Measurements from ENCODE around the gene RFTN1.

The RFTN1 gene

GRCh38 chr3:16382845-16383244 lies 130.7 kb downstream of the RFTN1 start:
- Histone ChIP-seq H3K4me1 (no peaks in the 10 kb centered on the region), H3K36me3 (no peaks in the 10 kb centered on the region), H3K27me3 (no peaks in the 10 kb centered on the region), H3K9me3 (no peaks in the 10 kb centered on the region), H3K4me3 (ENCODE audit: low read depth, low read length) (no peak overlapping the region)
- TF ChIP-seq, protein P1, sequence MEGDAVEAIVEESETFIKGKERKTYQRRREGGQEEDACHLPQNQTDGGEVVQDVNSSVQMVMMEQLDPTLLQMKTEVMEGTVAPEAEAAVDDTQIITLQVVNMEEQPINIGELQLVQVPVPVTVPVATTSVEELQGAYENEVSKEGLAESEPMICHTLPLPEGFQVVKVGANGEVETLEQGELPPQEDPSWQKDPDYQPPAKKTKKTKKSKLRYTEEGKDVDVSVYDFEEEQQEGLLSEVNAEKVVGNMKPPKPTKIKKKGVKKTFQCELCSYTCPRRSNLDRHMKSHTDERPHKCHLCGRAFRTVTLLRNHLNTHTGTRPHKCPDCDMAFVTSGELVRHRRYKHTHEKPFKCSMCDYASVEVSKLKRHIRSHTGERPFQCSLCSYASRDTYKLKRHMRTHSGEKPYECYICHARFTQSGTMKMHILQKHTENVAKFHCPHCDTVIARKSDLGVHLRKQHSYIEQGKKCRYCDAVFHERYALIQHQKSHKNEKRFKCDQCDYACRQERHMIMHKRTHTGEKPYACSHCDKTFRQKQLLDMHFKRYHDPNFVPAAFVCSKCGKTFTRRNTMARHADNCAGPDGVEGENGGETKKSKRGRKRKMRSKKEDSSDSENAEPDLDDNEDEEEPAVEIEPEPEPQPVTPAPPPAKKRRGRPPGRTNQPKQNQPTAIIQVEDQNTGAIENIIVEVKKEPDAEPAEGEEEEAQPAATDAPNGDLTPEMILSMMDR (IDR thresholded peaks at IDR 0.05; ENCODE audit: low read depth, low read length): no peak
- no peak for DNase-seq

- H3K4me1 ChIP-seq: no peaks in the 10 kb centered on the region
- H3K4me3 ChIP-seq (ENCODE audit: low read depth, low read length): no peak overlapping the region
- DNase-seq: no peak
- no peaks in the 10 kb centered on the region for H3K36me3 ChIP-seq
- H3K27me3 ChIP-seq: no peaks in the 10 kb centered on the region
- no peaks in the 10 kb centered on the region for H3K9me3 ChIP-seq
- TF ChIP-seq, protein P1 (IDR thresholded peaks at IDR 0.05; ENCODE audit: low read depth, low read length): no peak
These were observed 132.1 kb downstream of the RFTN1 start for GRCh38 chr3:16381426-16381825.

DNA sequence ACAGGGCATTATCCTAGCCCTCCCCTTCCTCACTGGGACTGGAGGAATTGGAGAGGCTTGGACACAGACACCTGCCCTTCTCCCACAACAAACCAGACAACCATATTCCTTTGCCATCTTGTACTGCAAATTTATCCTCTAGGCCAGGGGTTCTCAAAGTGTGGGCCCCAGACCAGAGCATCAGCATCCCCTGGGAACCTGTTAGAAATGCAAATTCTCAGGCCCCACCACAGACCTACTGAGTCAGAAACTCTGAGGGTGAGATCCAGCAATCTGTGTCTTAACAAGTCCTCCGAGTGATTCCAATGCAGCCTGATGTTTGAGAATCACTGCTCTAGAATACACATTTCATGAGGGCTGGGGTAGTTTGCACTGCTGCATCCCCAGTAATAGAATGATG lies 133.1 kb downstream of the RFTN1 start:
- no peaks in the 10 kb centered on the region for H3K4me1 ChIP-seq

DNA sequence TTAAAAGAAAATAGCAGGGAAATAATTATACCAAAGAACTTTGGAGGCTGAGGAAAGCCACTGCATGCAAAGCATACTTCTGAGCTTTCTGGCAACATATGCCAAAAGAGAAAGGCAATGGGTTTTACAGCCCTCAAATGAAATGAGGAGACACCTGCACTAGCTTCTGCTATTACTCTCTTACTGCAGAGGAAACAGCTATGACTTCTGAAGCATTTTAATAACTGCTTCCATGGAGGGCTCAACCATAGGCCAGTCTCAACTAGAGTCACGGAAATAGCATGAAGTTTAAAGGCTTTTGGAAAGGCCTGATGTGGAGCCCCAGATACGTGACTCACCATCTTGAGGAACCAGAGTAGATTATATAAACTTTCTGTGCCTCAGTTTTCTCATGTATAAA lies 133.7 kb downstream of the RFTN1 start:
- no peaks in the 10 kb centered on the region for H3K4me1 ChIP-seq
- H3K27me3 ChIP-seq: no peaks in the 10 kb centered on the region
- no peaks in the 10 kb centered on the region for H3K36me3 ChIP-seq
- H3K9me3 ChIP-seq: no peaks in the 10 kb centered on the region
- no peak for DNase-seq
- TF ChIP-seq, protein P1 (IDR thresholded peaks at IDR 0.05; ENCODE audit: low read depth, low read length): no peak
- no peak overlapping the region for H3K4me3 ChIP-seq (ENCODE audit: low read depth, low read length)

More for the DNA sequence above, 133.1 kb downstream of the RFTN1 start:
- Histone ChIP-seq H3K36me3 (no peaks in the 10 kb centered on the region), H3K9me3 (no peaks in the 10 kb centered on the region), H3K4me3 (ENCODE audit: low read depth, low read length) (no peak overlapping the region), H3K27me3 (no peaks in the 10 kb centered on the region)
- no peak for DNase-seq
- TF ChIP-seq, protein P1 (IDR thresholded peaks at IDR 0.05; ENCODE audit: low read depth, low read length): no peak

- Histone ChIP-seq H3K36me3 (no peaks in the 10 kb centered on the region), H3K27me3 (no peaks in the 10 kb centered on the region), H3K4me3 (ENCODE audit: low read depth, low read length) (no peak overlapping the region), H3K4me1 (no peaks in the 10 kb centered on the region), H3K9me3 (no peaks in the 10 kb centered on the region)
- TF ChIP-seq, protein P1 (IDR thresholded peaks at IDR 0.05; ENCODE audit: low read depth, low read length): no peak
- DNase-seq: no peak
These were observed 134.6 kb downstream of the RFTN1 start for GRCh38 chr3:16378920-16379319.

DNA sequence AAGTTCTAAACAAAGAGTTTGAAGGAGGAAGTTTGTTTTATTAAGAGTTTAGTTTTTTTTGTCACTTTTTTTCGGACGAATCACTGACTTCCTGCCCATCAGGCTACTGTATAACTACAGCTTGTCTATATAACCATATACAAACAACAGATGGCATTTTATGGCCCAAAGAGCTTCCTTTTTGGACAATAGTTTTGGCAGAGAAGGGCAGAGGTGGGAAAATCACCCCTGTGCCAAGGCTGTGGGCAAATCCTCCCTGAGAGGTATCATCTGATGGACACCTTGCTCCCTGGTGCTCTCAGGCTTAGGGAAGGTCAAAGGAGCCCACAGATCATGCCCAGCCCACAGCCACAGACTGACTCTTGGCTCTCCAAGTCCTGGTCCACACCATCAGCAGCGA lies 135.1 kb downstream of the RFTN1 start:
- Histone ChIP-seq H3K4me3 (ENCODE audit: low read depth, low read length) (no peak overlapping the region), H3K4me1 (no peaks in the 10 kb centered on the region), H3K9me3 (no peaks in the 10 kb centered on the region), H3K27me3 (no peaks in the 10 kb centered on the region), H3K36me3 (no peaks in the 10 kb centered on the region)
- TF ChIP-seq, protein P1 (IDR thresholded peaks at IDR 0.05; ENCODE audit: low read depth, low read length): no peak
- DNase-seq: no peak
